Measurements from ENCODE around the gene LEMD1. TPM values are rescaled to one million over a fixed set of nuclear protein-coding genes. Genes with fewer than 3 reads are reported as not detected.
A peak's percentile ranks its signal among the peaks of the same experiment; 100 is the strongest.

Gene LEMD1
- total and polyA plus RNA-seq, 4 donors = 0.72 to 1.5 (median 1.1) TPM

- WGBS, 2 donors = 71 to 78% methylated on average over 4 of the region's 4 CpGs
- Histone ChIP-seq H3K36me3 (ENCODE audit: control insufficient read depth in 4 of 4, insufficient read depth in 4 of 4, low read length in 4 of 4) (no peaks in the 10 kb centered on the region), H3K4me3 (no peak overlapping the region), H3K27ac (ENCODE audit: low read depth in 1 of 2, low read length in 1 of 2) (no peak overlapping the region), H3K9ac (ENCODE audit: insufficient read depth in 1 of 2, low read length in 2 of 2) (no peak overlapping the region), H3K4me1 (ENCODE audit: control insufficient read depth in 5 of 5, insufficient read depth in 5 of 5, low read length in 5 of 5) (peaks cover 0 to 41% (median 18%) of the 10 kb centered on the region in 5 donors), H3K9me3 (ENCODE audit: control insufficient read depth in 4 of 4, insufficient read depth in 3 of 4, low read length in 3 of 4) (no peaks in the 10 kb centered on the region), H3K27me3 (ENCODE audit: control insufficient read depth in 3 of 3, insufficient read depth in 3 of 3, low read length in 2 of 3) (no peaks in the 10 kb centered on the region)
- ATAC-seq (ENCODE audit: insufficient read depth, low FRiP score) = no peak
- no peak for TF ChIP-seq CTCF (IDR thresholded peaks at IDR 0.05; ENCODE audit: control extremely low read depth, extremely low read depth)
- no peak for DNase-seq
Measured at GRCh38 chr1:205376739-205377138, 45.1 kb downstream of the LEMD1 start.

DNA sequence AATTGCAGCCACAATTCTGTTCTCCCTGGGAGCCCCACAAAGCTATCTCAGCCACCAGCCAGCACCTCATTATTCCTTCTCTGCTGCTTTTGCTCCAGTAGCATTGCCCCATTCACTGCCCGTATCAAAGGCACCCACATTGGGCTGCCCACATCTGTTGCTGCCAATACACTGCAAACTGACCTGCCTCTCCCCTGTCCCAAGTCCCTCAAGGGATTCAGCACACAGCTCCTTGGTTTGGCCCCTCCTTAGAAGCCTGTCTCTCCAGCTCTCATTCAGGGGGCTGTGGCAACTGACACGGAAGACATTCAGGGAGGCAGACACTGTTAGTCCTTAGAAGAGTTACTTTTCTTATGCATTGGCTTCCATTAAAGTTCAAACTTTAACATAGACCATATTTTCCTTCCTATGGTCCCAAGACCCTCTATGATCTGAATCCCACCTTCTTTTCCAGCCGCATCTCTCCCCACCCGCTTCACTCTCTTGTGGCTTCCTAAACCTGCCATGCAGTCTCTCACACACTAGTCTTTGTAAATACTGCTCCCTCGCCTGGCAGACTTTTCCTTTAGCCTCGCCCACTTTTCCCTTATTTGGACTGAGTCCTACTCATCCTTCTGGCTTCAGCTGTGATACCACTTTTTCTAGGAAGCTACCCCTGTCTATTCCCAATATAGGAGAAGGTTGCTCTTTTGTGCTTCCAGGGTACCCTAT, 45.9 kb downstream of the LEMD1 start:
- no peak for TF ChIP-seq CTCF (IDR thresholded peaks at IDR 0.05; ENCODE audit: control extremely low read depth, extremely low read depth)
- Histone ChIP-seq H3K9ac (ENCODE audit: insufficient read depth in 1 of 2, low read length in 2 of 2) (no peak overlapping the region), H3K27me3 (ENCODE audit: control insufficient read depth in 3 of 3, insufficient read depth in 3 of 3, low read length in 2 of 3) (no peaks in the 10 kb centered on the region), H3K4me1 (ENCODE audit: control insufficient read depth in 5 of 5, insufficient read depth in 5 of 5, low read length in 5 of 5) (peaks cover 0 to 41% (median 18%) of the 10 kb centered on the region in 5 donors), H3K4me3 (no peak overlapping the region), H3K36me3 (ENCODE audit: control insufficient read depth in 4 of 4, insufficient read depth in 4 of 4, low read length in 4 of 4) (no peaks in the 10 kb centered on the region), H3K27ac (ENCODE audit: low read depth in 1 of 2, low read length in 1 of 2) (no peak overlapping the region), H3K9me3 (ENCODE audit: control insufficient read depth in 4 of 4, insufficient read depth in 3 of 4, low read length in 3 of 4) (no peaks in the 10 kb centered on the region)
- WGBS, 2 donors = 30 to 31% methylated on average over 6 of the region's 6 CpGs
- ATAC-seq (ENCODE audit: insufficient read depth, low FRiP score) = no peak
- DNase-seq = peak; percentile 58 to 84 (median 66)

DNA sequence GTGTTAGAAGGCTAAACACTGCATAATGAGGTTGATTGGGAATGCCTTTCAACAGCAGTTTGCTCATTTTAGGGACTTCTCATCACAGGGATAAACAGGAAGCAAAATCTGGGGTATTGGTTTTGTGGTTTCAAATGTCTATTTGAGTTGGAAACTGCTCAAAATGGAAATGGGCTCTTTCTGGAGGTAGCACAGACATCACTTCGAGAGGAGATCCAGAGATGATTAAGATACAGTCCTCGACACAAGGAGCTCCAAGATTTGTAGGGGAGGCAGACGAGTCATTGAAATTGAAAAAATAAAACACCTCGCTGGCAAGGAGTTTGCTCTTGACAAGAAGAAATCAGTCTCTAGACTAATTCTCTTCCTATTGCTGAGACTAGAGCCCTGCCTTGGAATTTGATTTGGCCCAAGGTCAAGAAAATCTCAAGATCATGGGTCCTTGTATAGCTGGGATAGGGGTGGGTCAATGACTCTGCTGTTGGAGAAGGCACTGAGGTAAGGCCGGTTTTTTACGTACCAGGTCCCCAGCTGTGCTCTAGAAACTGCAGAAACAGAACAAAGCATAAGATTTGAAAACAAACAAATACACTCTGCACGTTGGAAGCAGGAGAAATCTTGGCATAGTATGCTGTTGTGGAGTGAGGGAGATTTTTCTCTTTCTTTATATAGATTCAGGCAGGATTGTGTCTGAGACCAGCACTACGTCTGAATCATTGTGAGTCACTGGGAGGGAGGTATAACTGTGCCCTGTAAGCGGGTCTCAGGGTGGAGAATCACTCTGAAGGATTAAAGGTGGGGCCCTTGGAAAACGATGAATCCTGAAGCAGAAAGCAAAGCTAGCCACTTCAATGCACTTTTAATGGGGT, 47.4 kb downstream of the LEMD1 start:
- H3K4me1 ChIP-seq (ENCODE audit: control insufficient read depth in 5 of 5, insufficient read depth in 5 of 5, low read length in 5 of 5) = peaks cover 0 to 48% (median 24%) of the 10 kb centered on the region in 5 donors
- no peak overlapping the region for H3K9ac ChIP-seq (ENCODE audit: insufficient read depth in 1 of 2, low read length in 2 of 2)
- no peak overlapping the region for H3K4me3 ChIP-seq
- DNase-seq (peak in 2 of 3 donors; percentile 47 to 66), ATAC-seq (ENCODE audit: insufficient read depth, low FRiP score) (peak; percentile 54)
- no peak for TF ChIP-seq CTCF (IDR thresholded peaks at IDR 0.05; ENCODE audit: control extremely low read depth, extremely low read depth)
- no peaks in the 10 kb centered on the region for H3K36me3 ChIP-seq (ENCODE audit: control insufficient read depth in 4 of 4, insufficient read depth in 4 of 4, low read length in 4 of 4)
- H3K9me3 ChIP-seq (ENCODE audit: control insufficient read depth in 4 of 4, insufficient read depth in 3 of 4, low read length in 3 of 4) = no peaks in the 10 kb centered on the region
- WGBS, 2 donors = 44 to 63% methylated on average over 10 of the region's 10 CpGs
- H3K27me3 ChIP-seq (ENCODE audit: control insufficient read depth in 3 of 3, insufficient read depth in 3 of 3, low read length in 2 of 3) = no peaks in the 10 kb centered on the region
- H3K27ac ChIP-seq (ENCODE audit: low read depth in 1 of 2, low read length in 1 of 2) = peak overlapping the region in 1 of 2 donors; percentile 45
